ENCODE results near the gene ZCCHC10. TPM values are rescaled to one million over a fixed set of nuclear protein-coding genes. Genes with fewer than 3 reads are reported as not detected.
"Not testable (repeated sequence)": the region's sequence is repeated elsewhere in the genome, so short reads cannot be mapped to it uniquely, and the experiment has no call there.

ZCCHC10 gene
- total RNA-seq, 4 donors from 2014 or later, result 19.1 to 37.4 (median 25.7) TPM

- WGBS, 2 donors (ENCODE audit: low coverage in 1 of 2), result 55 to 70% methylated on average over 2 of the region's 2 CpGs
- Histone ChIP-seq H3K36me3 (no peaks in the 10 kb centered on the region), H3K27ac (no peak overlapping the region), H3K4me3 (no peak overlapping the region), H3K27me3 (no peaks in the 10 kb centered on the region), H3K4me1 (peaks cover 3 to 42% (median 14%) of the 10 kb centered on the region in 4 donors), H3K9me3 (no peaks in the 10 kb centered on the region)
- in situ Hi-C loops (cut with MboI; ENCODE audit: low pct_ligation_motif_present in 1 of 4, low pct_unique_long_range_greater_than_20kb in 1 of 4, low sequenced_read_pairs in 3 of 4) (no loop called here), intact Hi-C loops (cut with DNase I; ENCODE audit: low total_unique reads) (no loop called here)
- TF ChIP-seq POLR2A (IDR thresholded peaks at IDR 0.05) (no peak), EP300 (IDR thresholded peaks at IDR 0.05; ENCODE audit: low read depth) (no peak), POLR2AphosphoS5 (IDR thresholded peaks at IDR 0.05) (no peak), CTCF (IDR thresholded peaks at IDR 0.05) (no peak)
- no peak for DNase-seq
Measured at GRCh38 chr5:133030343-133031005, 4.1 kb upstream of the ZCCHC10 start.

- no peak for DNase-seq
- Histone ChIP-seq H3K4me1 (peaks cover 3 to 51% (median 22%) of the 10 kb centered on the region in 4 donors), H3K9me3 (no peaks in the 10 kb centered on the region), H3K36me3 (no peaks in the 10 kb centered on the region), H3K27me3 (no peaks in the 10 kb centered on the region), H3K4me3 (no peak overlapping the region), H3K27ac (no peak overlapping the region)
- no peak for TF ChIP-seq EP300 (IDR thresholded peaks at IDR 0.05; ENCODE audit: low read depth)
- no peak for TF ChIP-seq CTCF (IDR thresholded peaks at IDR 0.05)
- no peak for TF ChIP-seq POLR2A (IDR thresholded peaks at IDR 0.05)
- TF ChIP-seq POLR2AphosphoS5 (IDR thresholded peaks at IDR 0.05), result no peak
- in situ Hi-C loops (cut with MboI; ENCODE audit: low pct_ligation_motif_present in 1 of 4, low pct_unique_long_range_greater_than_20kb in 1 of 4, low sequenced_read_pairs in 3 of 4) (no loop called here), intact Hi-C loops (cut with DNase I; ENCODE audit: low total_unique reads) (loop anchor here (10.0 kb wide), 1 partner anchor 625 kb away; no protein-coding TSS in a partner anchor)
- 100% methylated on average over 1 of the region's 1 CpG for WGBS, 2 donors (ENCODE audit: low coverage in 1 of 2)
Measured at GRCh38 chr5:133029416-133029815, 3.1 kb upstream of the ZCCHC10 start.

- H3K4me1 ChIP-seq, result peaks cover 3 to 32% (median 15%) of the 10 kb centered on the region in 4 donors
- TF ChIP-seq POLR2A (IDR thresholded peaks at IDR 0.05), result no peak
- no peak for TF ChIP-seq CTCF (IDR thresholded peaks at IDR 0.05)
- TF ChIP-seq POLR2AphosphoS5 (IDR thresholded peaks at IDR 0.05), result no peak
- no peak for TF ChIP-seq EP300 (IDR thresholded peaks at IDR 0.05; ENCODE audit: low read depth)
- H3K4me3 ChIP-seq, result peak overlapping the region; percentile 82 to 95 (median 86)
- peaks cover 0 to 6% (median 2%) of the 10 kb centered on the region in 4 donors for H3K36me3 ChIP-seq
- DNase-seq, result no peak
- 6 to 13% methylated on average over 3 to 15 of the region's 15 CpGs for WGBS, 2 donors (ENCODE audit: low coverage in 1 of 2)
- H3K9me3 ChIP-seq, result no peaks in the 10 kb centered on the region
- H3K27ac ChIP-seq, result peak overlapping the region; percentile 93 to 99 (median 96)
- in situ Hi-C loops (cut with MboI; ENCODE audit: low pct_ligation_motif_present in 1 of 4, low pct_unique_long_range_greater_than_20kb in 1 of 4, low sequenced_read_pairs in 3 of 4) (no loop called here), intact Hi-C loops (cut with DNase I; ENCODE audit: low total_unique reads) (loop anchor here (10.0 kb wide), 1 partner anchor 622 kb away; no protein-coding TSS in a partner anchor)
- H3K27me3 ChIP-seq, result no peaks in the 10 kb centered on the region
Measured at GRCh38 chr5:133026664-133027153, 360 bp upstream of the ZCCHC10 start.

GRCh38 chr5:133019471-133019870 is 6.9 kb downstream of the ZCCHC10 start:
- H3K36me3 ChIP-seq; H3K9me3 ChIP-seq; in situ Hi-C loops (cut with MboI; ENCODE audit: low pct_ligation_motif_present in 1 of 4, low pct_unique_long_range_greater_than_20kb in 1 of 4, low sequenced_read_pairs in 3 of 4); DNase-seq; intact Hi-C loops (cut with DNase I; ENCODE audit: low total_unique reads); H3K4me3 ChIP-seq; H3K27me3 ChIP-seq; H3K4me1 ChIP-seq; H3K27ac ChIP-seq: not testable (repeated sequence)
- 92 to 95% methylated on average over 5 to 7 of the region's 7 CpGs for WGBS, 2 donors (ENCODE audit: low coverage in 1 of 2)

All from transverse colon (tissue), 4 donors.